Dedifferentiated amniotic fluid mesenchymal stem cell (primary cell): ENCODE results near the gene MAP1B.
"Not testable (repeated sequence)": the region's sequence is repeated elsewhere in the genome, so short reads cannot be mapped to it uniquely, and the experiment has no call there.

Experiments used
- DNase-seq: peaks from one replicate; pipeline ENCODE4 v3.0.0-alpha.2; 2016; ENCODE audit errors: extremely low spot score

The MAP1B gene

DNA sequence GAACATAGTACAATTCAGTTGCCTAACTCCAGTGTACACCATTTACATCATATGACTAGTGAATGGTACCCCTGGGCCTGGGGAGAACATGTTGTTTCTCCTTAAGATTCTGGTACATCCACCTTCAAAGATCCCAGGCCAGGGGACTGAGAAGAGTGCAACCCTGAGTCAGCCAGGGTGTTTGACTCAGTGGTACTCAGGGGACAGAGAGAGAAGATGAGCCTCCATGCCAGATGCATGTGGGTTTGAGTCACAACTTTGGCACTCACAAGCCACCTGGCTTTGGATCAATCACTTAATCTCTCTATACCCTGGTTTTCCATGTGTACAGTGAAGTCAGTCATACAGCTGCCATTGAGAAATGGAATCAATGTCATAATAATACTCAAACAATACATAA lies 53.7 kb downstream of the MAP1B start:
- DNase-seq = no peak

GRCh38 chr5:72161951-72162350 lies 54.7 kb downstream of the MAP1B start:
- DNase-seq = no peak

DNA sequence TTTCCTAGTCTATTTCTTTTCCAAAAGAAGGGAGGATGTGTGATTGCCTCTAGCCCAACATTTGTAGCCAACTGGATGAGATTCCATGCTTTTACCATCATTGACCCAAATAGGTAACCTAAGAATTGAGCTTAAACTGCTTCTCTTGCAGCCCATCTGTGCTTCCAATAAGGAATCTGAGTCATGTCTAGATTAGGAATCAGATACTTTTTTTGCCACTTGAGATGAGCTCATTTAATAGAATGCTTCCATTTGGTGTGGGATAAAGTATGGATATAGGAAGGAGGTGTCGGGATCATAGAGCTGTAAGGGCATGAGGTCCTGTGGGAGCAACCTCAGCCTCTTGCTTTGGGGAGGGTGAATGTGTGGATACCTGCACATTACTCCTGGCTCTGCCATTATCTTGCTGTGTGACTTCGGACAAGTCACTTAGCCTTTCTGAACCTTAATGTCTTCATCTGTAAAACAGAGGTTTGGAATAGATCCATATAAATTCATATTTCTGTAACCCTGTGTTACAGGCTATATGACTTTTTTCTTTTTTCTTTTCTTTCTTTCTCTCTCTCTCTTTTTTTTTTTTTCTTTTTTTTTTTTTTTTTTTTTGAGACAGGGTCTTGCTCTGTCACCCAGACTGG lies 56.2 kb downstream of the MAP1B start:
- DNase-seq = no peak

DNA sequence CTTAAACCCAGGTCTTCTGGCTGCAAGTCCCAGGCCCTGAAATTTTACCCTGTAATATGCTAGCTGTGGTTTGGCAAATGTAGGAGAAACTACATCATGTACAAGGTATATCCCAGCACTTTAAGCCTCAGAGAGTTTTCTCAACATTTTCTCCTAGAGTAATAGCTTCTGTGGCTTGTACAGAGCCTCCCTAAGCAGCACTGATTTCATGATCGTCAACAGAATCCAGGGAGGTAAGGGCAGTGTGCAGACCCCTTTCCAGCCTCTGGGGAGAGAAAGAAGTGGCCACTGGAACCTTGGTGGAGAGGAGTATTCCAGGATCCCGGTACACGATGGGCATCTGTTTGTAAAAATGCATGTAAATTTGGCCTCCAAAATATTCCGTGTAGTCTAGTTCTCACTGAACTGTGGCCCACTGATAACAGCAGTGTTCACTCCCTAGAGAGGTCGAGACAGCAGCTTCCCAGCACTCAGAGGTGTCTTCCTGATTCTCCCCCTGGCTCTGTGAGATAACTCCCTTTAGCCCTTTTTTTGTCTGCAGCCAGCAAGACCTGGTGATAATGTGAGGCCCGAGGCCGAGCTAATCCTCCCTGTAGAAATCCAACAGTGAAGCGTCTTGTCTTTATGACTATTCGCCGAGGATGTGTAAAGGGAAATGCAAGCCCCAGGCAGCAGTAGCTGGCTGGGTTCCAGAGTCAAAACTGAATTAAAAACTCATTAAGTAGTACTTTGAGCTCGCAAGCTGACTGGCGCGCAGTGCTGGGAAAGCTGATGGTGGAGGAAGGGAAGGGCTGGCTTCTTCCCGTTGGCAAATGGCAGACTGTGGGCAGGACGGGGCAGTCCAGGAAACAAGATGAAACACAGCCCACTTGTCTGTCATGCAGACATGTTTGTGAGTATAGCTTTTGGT lies 59.0 kb downstream of the MAP1B start:
- no peak for DNase-seq

DNA sequence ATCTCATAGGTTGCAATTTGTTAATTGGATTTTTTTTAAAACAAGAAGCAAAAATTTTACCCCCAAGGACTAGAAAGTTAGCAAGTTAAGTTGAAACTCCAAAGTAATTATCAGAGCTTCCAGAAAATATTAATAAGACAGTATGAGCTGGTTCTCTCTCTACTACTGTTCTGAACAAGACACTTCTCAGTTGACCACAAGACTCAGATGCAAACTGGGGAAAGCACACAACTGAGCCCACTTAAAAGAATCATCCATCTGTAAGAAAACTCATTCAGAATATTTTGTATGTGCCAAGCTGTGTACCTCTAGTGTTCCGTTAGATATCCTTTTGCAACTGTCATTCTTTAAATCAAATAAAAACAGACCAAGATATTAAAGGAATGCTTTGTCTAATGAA lies 60.0 kb downstream of the MAP1B start:
- no peak for DNase-seq

DNA sequence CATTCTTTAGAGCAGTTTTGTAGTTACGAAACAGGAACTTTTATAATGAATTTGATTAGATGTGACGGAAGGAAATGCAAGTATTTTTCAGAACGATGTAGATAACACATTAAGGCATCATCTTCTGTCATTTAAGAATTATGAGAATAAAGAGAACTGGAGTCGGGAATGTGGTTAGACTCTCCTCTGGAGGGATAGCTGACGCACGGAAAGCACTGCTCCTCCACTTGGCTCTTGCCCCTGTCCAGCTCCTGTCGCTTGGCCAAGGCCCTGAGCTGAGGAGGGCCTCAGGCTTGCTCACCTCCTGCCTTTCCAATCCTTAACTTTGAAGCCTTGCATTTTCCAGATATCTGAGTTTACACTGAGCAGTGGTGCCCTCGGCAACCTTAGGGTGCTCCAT lies 60.5 kb downstream of the MAP1B start:
- no peak for DNase-seq

DNA sequence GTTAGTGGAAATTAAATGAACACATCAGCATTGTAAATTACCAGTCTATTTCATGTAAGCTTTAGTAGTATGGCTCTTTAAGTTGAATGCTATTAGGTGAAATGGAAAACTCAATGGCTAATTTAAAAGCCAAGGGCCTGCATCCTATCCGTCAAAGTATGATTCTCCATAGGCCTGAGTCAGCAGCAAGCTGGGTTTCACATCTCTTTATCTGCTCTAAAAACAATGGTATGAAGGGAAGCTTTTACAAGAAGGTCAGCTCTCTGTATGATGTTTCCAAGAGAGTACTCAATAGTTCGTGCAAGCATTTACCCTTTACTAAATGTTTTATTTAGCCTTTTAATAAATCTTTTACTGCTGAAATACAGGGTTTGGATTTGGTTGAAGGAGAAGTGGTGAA lies 62.8 kb downstream of the MAP1B start:
- no peak for DNase-seq

DNA sequence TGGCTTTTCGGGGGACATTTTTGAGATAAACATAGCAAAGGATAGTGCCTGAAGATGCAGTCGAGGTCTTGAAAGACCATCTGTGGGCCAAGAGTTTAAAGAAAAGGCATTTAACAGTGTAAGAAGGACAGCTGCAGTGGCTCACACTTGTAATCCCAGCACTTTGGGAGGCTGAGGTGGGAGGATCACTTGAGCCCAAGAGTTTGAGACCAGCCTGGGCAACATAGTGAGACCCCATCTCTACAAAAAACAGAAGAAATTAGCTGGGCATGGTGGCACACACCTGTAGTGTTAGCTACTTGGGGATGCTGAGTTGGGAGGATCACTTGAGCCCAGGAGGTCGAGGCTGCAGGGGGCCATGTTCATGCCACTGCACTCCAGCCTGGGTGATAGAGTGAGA lies 63.9 kb downstream of the MAP1B start:
- not testable (repeated sequence) for DNase-seq

DNA sequence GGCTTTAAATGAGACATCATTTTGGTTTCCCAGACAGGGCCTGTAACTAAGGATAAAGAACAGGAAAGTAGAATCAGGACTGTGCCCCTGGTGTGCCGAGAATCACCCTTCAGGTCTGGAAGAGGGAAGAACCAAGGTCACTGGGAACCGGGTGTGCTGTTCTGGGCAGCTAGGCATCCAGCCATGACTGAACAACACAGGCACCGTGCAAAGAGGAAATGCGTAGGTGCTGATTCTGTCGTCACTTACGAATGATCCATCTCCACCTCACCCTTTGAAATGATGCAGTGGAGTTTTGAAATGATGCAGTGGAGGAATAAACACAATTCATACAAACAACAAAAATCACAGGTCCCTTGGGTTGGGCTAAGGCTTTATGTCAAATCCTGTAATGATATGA lies 64.4 kb downstream of the MAP1B start:
- no peak for DNase-seq

DNA sequence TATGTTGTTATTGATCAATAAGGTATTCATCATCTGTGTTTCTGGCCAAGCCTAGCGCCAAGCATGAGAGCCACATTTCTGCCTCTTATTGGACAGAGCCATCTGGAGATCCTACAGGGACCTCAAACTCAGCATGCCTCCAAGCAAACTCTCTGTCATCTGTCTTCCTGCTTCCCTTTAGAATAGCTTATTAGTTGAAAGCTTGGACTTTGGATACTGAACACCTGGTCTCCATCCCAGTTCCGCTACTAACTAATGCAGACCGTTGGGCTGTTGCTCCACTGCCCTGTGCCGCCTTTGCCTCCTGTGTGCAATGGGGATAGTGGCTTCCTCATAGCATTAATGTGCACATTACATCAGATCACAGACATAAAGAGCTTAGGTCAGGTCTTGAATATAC lies 65.5 kb downstream of the MAP1B start:
- no peak for DNase-seq

- no peak for DNase-seq
Observed at GRCh38 chr5:72177538-72177937, 70.3 kb downstream of the MAP1B start.

- peak; percentile 91 for DNase-seq
Observed at GRCh38 chr5:72179028-72179815, 71.9 kb downstream of the MAP1B start.

DNA sequence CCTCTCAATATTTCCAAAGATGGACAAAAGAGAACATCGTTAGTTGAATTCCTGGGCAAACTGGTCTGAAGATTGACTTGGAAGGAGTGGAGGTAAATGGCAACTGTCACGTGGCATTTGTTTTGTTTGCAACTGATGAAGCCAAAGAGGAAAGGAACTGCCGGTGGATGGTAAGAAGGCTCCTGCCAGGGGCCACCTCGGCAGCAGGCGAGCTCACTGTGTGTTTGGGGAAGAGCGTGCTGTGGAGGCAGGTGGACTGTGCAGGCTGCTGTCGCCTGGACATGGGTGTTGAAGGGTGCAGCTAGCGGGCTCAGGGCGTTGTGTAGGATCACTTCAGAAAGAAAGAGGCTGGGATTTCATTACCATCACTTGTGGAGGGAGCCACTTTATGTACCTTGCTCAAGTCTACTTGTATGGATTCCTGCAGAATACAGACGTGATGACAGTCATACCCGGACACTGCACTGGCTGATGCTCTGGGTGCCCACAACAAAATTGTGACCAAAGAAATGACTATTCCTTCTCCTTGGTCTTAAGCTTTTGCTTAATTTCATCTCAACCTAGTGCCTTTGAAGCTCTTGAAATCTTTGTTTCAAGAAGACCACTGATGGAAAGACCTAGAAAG lies 72.7 kb downstream of the MAP1B start:
- DNase-seq = no peak

GRCh38 chr5:72180925-72181324 lies 73.7 kb downstream of the MAP1B start:
- no peak for DNase-seq

DNA sequence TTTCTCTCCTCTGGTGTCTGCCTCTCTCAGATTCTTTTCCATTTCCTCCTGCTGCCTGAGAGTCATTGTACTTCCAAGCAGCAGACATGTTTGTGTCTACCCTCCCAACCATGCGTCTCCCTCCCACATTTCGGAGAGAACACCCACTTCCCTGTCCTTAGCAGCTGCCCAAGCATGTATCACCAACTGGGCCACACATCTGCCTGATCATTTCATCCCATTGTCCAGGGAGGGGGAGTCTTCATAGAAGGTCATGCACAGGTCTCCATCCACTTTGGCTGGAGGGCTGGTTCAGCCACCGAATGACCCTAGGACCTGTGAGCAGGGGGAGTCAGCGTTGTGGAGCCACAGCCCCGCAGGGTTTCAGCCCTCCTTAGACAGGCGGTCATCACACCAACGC lies 75.4 kb downstream of the MAP1B start:
- DNase-seq = no peak

GRCh38 chr5:72183101-72183520 lies 75.8 kb downstream of the MAP1B start:
- no peak for DNase-seq

GRCh38 chr5:72184408-72184807 lies 77.1 kb downstream of the MAP1B start:
- DNase-seq = no peak

GRCh38 chr5:72185496-72186329 lies 78.4 kb downstream of the MAP1B start:
- DNase-seq = no peak

DNA sequence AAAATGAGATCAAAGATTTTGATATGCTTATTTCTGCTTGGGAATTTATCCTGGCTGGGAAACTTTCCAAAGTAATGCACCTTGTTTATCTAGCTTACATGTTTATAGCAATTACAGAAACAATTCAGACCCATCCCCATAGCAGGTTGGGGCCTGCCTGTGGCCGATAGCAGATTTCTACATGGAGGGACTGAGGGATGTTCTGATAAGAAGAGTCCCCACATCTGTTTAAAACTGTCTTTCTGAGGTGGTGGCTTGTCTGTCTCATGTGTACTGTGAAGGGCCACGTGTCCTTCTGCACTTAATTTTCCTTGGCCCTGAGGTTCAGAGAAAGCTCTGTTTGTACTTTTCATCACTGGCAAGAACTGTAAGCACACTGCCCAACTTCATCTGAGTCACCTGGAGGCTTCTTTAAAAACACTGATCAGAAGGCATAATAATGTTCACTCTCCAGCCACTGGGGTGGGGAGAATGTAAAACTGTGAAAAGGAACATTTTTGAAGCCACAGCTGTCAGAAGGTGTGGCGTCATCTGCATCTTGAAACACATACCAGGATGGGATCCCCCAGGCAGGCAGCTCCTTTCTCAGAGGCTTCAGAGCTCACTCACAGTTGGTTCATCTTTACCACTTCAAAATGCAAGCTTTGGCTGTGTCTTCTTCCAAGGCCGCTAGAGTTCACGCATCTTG lies 80.3 kb downstream of the MAP1B start:
- no peak for DNase-seq

DNA sequence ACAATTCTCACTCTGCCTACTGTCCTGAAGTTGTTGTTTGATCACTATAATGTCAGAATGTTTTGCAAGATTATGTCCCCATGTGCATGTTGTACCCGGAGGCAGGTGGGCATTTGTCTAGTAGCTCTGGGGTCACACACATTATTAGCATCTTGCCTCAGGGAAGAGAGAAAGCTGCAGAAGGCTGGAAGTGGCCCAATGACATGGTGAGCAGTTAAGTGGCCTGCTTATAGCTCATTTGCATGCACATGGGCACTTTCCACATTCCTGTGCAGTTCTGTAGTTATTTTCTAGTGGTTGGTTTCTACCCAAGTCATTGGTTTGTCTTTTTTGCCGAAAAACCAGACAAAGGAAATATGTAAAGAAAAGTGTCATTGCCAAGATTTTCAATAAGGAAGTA lies 80.9 kb downstream of the MAP1B start:
- DNase-seq = no peak

DNA sequence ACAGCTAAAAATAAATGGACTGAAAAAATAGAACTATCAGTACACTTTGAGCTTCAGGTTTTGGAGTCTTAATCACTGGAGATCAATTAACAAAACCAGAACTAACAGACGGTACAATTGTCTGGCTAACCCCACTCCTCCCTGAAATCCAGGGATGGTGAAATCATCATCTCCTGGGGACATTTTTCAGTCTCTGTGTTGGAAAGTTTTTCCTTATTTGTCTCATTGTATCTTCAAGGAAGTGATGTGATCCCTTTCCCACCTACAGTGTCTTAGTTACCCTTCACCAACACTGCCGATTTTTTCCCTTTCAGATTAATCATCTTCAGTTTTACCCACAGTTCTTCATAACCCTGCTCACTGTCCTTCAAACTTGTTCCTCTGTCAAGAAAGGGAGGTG lies 81.9 kb downstream of the MAP1B start:
- no peak for DNase-seq
